IMR-90 (cell line): ENCODE measurements around the gene CCDC12. TPM values are rescaled to one million over a fixed set of nuclear protein-coding genes. Genes with fewer than 3 reads are reported as not detected.

Experiments
- ATAC-seq: fragments of 200-7000 bp; cut with Tn5 transposase; 2 replicates; pipeline ENCODE4 v1.9.1; 2020; ENCODE audit warnings: low read depth, mild to moderate bottlenecking, moderate library complexity
- BruUV-seq: library from RNA; stranded (reverse); fragments of 400-500 nt; replicated peaks from 2 replicates; lab custom pipeline; 2021; lab: Mats Ljungman, UMichigan
- CTCF ChIA-PET: fragments of 300-600 bp; formaldehyde crosslinking; extraction: SDS; loops from one replicate; lab custom pipeline; 2021; ENCODE audit warnings: antibody characterized with exemption; lab: Yijun Ruan, JAX
- POLR2A ChIA-PET: fragments of 300-600 bp; sonication (Branson Sonifier 250); formaldehyde crosslinking; loops from one replicate; lab custom pipeline; 2022; ENCODE audit warnings: antibody characterized with exemption; ENCODE audit not compliant: unreplicated experiment; lab: Charles Lee
- DNase-seq: peaks from one replicate; pipeline ENCODE4 v3.0.0; 2013
- H2AFZ ChIP-seq: replicated peaks from 2 replicates; pipeline ENCODE3; 2013; ENCODE audit warnings: low read length, mild to moderate bottlenecking; ENCODE audit not compliant: poor library complexity
- H2AK5ac ChIP-seq: 2 replicates; pipeline ENCODE4 v1.6.1; 2013; ENCODE audit warnings: low read depth, low read length, inconsistent platforms
- H2AK9ac ChIP-seq: replicated peaks from 2 replicates; pipeline ENCODE3; 2013; ENCODE audit warnings: mild to moderate bottlenecking, low read depth, low read length, moderate library complexity; ENCODE audit not compliant: poor library complexity
- H2BK120ac ChIP-seq: 2 replicates; pipeline ENCODE4 v1.6.1; 2013; ENCODE audit warnings: low read depth, low read length, inconsistent platforms
- H2BK15ac ChIP-seq: 3 replicates; pipeline ENCODE4 v1.6.1; 2013; ENCODE audit warnings: low read depth, low read length, inconsistent platforms
- H2BK20ac ChIP-seq: 2 replicates; pipeline ENCODE4 v1.6.1; 2013; ENCODE audit warnings: low read depth, mild to moderate bottlenecking, inconsistent platforms, low read length, moderate library complexity
- H2BK5ac ChIP-seq: 2 replicates; pipeline ENCODE4 v1.6.1; 2013; ENCODE audit warnings: mild to moderate bottlenecking, low read depth, low read length, inconsistent platforms; ENCODE audit not compliant: poor library complexity, severe bottlenecking
- H3K14ac ChIP-seq: replicated peaks from 2 replicates; pipeline ENCODE4 v1.6.1; 2013; ENCODE audit warnings: low read depth, low read length, inconsistent platforms
- H3K18ac ChIP-seq: 2 replicates; pipeline ENCODE4 v1.6.1; 2013; ENCODE audit warnings: low read depth, low read length, control low read depth
- H3K23ac ChIP-seq: 2 replicates; pipeline ENCODE4 v1.6.1; 2013; ENCODE audit warnings: low read depth, low read length, inconsistent platforms
- H3K27ac ChIP-seq: 2 replicates; pipeline ENCODE4 v1.5.1; 2013; ENCODE audit warnings: mild to moderate bottlenecking, control low read depth, low read length; ENCODE audit not compliant: insufficient read depth
- H3K27me3 ChIP-seq: 2 replicates; pipeline ENCODE4 v1.6.1; 2013; ENCODE audit warnings: low read length; ENCODE audit not compliant: control insufficient read depth, insufficient read depth
- H3K36me3 ChIP-seq: 2 replicates; pipeline ENCODE4 v1.6.1; 2013; ENCODE audit warnings: low read length, mixed read lengths; ENCODE audit not compliant: control insufficient read depth, insufficient read depth
- H3K4ac ChIP-seq: 2 replicates; pipeline ENCODE4 v1.6.1; 2013; ENCODE audit warnings: low read depth, low read length, inconsistent platforms
- H3K4me1 ChIP-seq: 2 replicates; pipeline ENCODE4 v1.6.1; 2013; ENCODE audit warnings: low read length, mixed read lengths; ENCODE audit not compliant: control insufficient read depth, insufficient read depth
- H3K4me2 ChIP-seq: 2 replicates; pipeline ENCODE4 v1.6.1; 2013; ENCODE audit warnings: low read depth, mild to moderate bottlenecking, control low read depth, low read length, moderate library complexity
- H3K4me3 ChIP-seq: 2 replicates; pipeline ENCODE4 v1.5.1; 2013; ENCODE audit warnings: low read depth, mild to moderate bottlenecking, control low read depth, low read length, moderate library complexity; ENCODE audit not compliant: insufficient read depth
- H3K56ac ChIP-seq: 2 replicates; pipeline ENCODE4 v1.6.1; 2013; ENCODE audit warnings: low read length, inconsistent platforms; ENCODE audit not compliant: insufficient read depth; ENCODE audit errors: extremely low read depth
- H3K79me1 ChIP-seq, 2 experiments: 2 replicates each; pipeline ENCODE4 v1.6.1; 2013; ENCODE audit warnings: low read length in 2 of 2, inconsistent platforms in 1 of 2, low read depth in 1 of 2
- H3K9ac ChIP-seq: 2 replicates; pipeline ENCODE4 v1.6.1; 2013; ENCODE audit warnings: low read depth, low read length, control low read depth
- H3K9me1 ChIP-seq: 2 replicates; pipeline ENCODE4 v1.6.1; 2013; ENCODE audit warnings: low read length, inconsistent platforms; ENCODE audit not compliant: insufficient read depth
- H3K9me3 ChIP-seq: 2 replicates; pipeline ENCODE4 v1.6.1; 2013; ENCODE audit warnings: low read length; ENCODE audit not compliant: control insufficient read depth, insufficient read depth
- H4K20me1 ChIP-seq: 2 replicates; pipeline ENCODE4 v1.6.1; 2013; ENCODE audit warnings: low read length, inconsistent platforms; ENCODE audit not compliant: insufficient read depth
- H4K5ac ChIP-seq: 2 replicates; pipeline ENCODE4 v1.6.1; 2013; ENCODE audit warnings: mild to moderate bottlenecking, low read depth, low read length, control low read depth
- H4K8ac ChIP-seq, 2 experiments: 2 replicates each; pipeline ENCODE4 v1.6.1; 2013; ENCODE audit warnings: low read depth in 2 of 2, low read length in 2 of 2, control low read depth in 1 of 2, inconsistent platforms in 1 of 2
- H4K91ac ChIP-seq: 2 replicates; pipeline ENCODE4 v1.6.1; 2013; ENCODE audit warnings: low read depth, low read length, inconsistent platforms; ENCODE audit not compliant: insufficient read depth
- CHD1 ChIP-seq: IDR thresholded peaks from 2 replicates; pipeline ENCODE4 v1.6.1; 2012; ENCODE audit warnings: low read depth, low read length, improper control_type of control experiment
- CTCF ChIP-seq: conservative IDR thresholded peaks from 2 replicates; pipeline ENCODE4 v1.5.1; 2012; ENCODE audit warnings: mild to moderate bottlenecking, low read depth, low read length, improper control_type of control experiment
- ELK1 ChIP-seq: fragments of 150-350 bp; IDR thresholded peaks from 2 replicates; pipeline ENCODE4 v1.6.1; 2016; ENCODE audit warnings: low read depth, mild to moderate bottlenecking, low read length, moderate library complexity, borderline replicate concordance
- FOS ChIP-seq: fragments of 150-350 bp; IDR thresholded peaks from 2 replicates; pipeline ENCODE4 v1.6.1; 2016; ENCODE audit warnings: low read depth, low read length
- MXI1 ChIP-seq: IDR thresholded peaks from 2 replicates; pipeline ENCODE4 v1.6.1; 2012; ENCODE audit warnings: low read depth, mild to moderate bottlenecking, low read length, moderate library complexity, borderline replicate concordance
- NFE2L2 ChIP-seq: fragments of 150-350 bp; IDR thresholded peaks from 2 replicates; pipeline ENCODE4 v1.6.1; 2016; ENCODE audit warnings: low read depth, mild to moderate bottlenecking, low read length
- RFX5 ChIP-seq: IDR thresholded peaks from 2 replicates; pipeline ENCODE4 v1.8.0; 2012; ENCODE audit warnings: low read depth, mild to moderate bottlenecking, low read length, moderate library complexity
- SMC3 ChIP-seq: fragments of 150-350 bp; IDR thresholded peaks from 2 replicates; pipeline ENCODE4 v1.6.1; 2016; ENCODE audit warnings: low read depth, mild to moderate bottlenecking, antibody characterized with exemption, low read length, moderate library complexity
- WGBS, 2 experiments: methylation state at CpG; one replicate each; pipeline versions ENCODE4 v1.1.5 to v1.1.7; 2013; ENCODE audit warnings: missing lambda C conversion rate in 2 of 2; ENCODE audit not compliant: insufficient read length in 1 of 2; ENCODE audit errors: extremely low coverage in 2 of 2; 5-methylcytosine and 5-hydroxymethylcytosine counted together
- dilution Hi-C: fragments of 300-500 bp; cut with HindIII; formaldehyde crosslinking; loops from one replicate; pipeline ENCODE4 v1.14.3; 2018; ENCODE audit warnings: low sequenced_read_pairs; ENCODE audit not compliant: unreplicated experiment
- in situ Hi-C: fragments of 300-500 bp; cut with MboI; formaldehyde crosslinking; loops from 3 replicates; pipeline ENCODE4 v1.14.3; 2019; ENCODE audit warnings: low sequenced_read_pairs, inconsistent platforms, mixed read lengths
- intact Hi-C: fragments of 100-400 bp; cut with micrococcal nuclease; formaldehyde crosslinking; loops from 2 replicates; pipeline ENCODE4 v1.10.0; 2022
- polyA plus RNA-seq, 3 experiments: library from polyadenylated mRNA; depleted of rRNA; stranded (reverse); fragments of >200 nt; gene quantifications; 2 replicates each; pipeline ENCODE4 v1.2.3, GENCODE V29; 2012; ENCODE audit warnings: low replicate concordance in 1 of 3
- total RNA-seq: library from RNA; depleted of rRNA; stranded (reverse); fragments of >200 nt; gene quantifications from 2 replicates; pipeline ENCODE4 v1.2.3, GENCODE V29; 2012

Gene CCDC12
- total and polyA plus RNA-seq, 2 of the 4 experiments (the other 2 are of a cell fraction), result 15.2 to 35.1 TPM

- TF ChIP-seq FOS (no peak), MXI1 (no peak)
These were observed 41.1 kb upstream of the CCDC12 start (continued) for GRCh38 chr3:47017504-47018268.

- Histone ChIP-seq H3K23ac (peak overlapping the region; percentile 46), H2BK5ac (peak overlapping the region; percentile 70)
- peak; percentile 93 for ATAC-seq
These were observed 40.4 kb upstream of the CCDC12 start for GRCh38 chr3:47016934-47017435.

More at GRCh38 chr3:47016934-47017435, 40.4 kb upstream of the CCDC12 start:
- TSS peak; percentile 96 for BruUV-seq
- Histone ChIP-seq H3K4ac (peak overlapping the region; percentile 60), H3K18ac (no peak overlapping the region), H3K4me3 (no peak overlapping the region), H3K9me3 (no peaks in the 10 kb centered on the region), H3K4me1 (peaks cover 16% of the 10 kb centered on the region), H3K27me3 (no peaks in the 10 kb centered on the region), H3K79me1 (peaks cover 29 to 71% of the 10 kb centered on the region in 2 experiments), H4K8ac (peak overlapping the region in 1 of 2 experiments; percentile 57; a peak in 1 of 4 replicates), H2AK9ac (peak overlapping the region; percentile 58), H3K4me2 (peak overlapping the region; percentile 48; the same call in 1 of the 2 replicates), H3K9ac (no peak overlapping the region), H2AFZ (peak overlapping the region; percentile 5), H3K27ac (peak overlapping the region; percentile 38), H3K36me3 (peaks cover 26% of the 10 kb centered on the region), H3K56ac (peak overlapping the region; percentile 21; the same call in 1 of the 2 replicates), H2BK120ac (peak overlapping the region; percentile 17), H3K9me1 (peaks cover 32% of the 10 kb centered on the region), H2AK5ac (0 out of 2 replicates have a peak overlapping the region, but pooled peaks have one; percentile 62), H2BK20ac (no peak overlapping the region; the same call in 1 of the 2 replicates), H4K20me1 (peaks cover 24% of the 10 kb centered on the region), H4K91ac (peak overlapping the region; percentile 29; the same call in 1 of the 2 replicates), H3K14ac (peak overlapping the region; percentile 46; the same call in 1 of the 2 replicates), H4K5ac (no peak overlapping the region), H2BK15ac (peak overlapping the region; percentile 81; the same call in 1 of the 3 replicates)
- no peak for TF ChIP-seq SMC3
- TF ChIP-seq FOS, result 0 out of 2 replicates have a peak, but pooled peaks have one; percentile 15
- no peak for TF ChIP-seq ELK1
- no peak for TF ChIP-seq CTCF
- no peak for TF ChIP-seq CHD1
- peak; percentile 24; the same call in 1 of the 2 replicates for TF ChIP-seq NFE2L2
- no peak for TF ChIP-seq RFX5
- dilution Hi-C loops (no loop called here), intact Hi-C loops (no loop called here), in situ Hi-C loops (no loop called here)
- 0% methylated on average over 1 of the region's 1 CpG; no CpG with 5 or more reads in 1 of the 2 experiments for WGBS, 2 experiments
- DNase-seq, result peak; percentile 90
- ChIA-PET CTCF (interaction anchor here (0.7 kb wide), 1 partner anchor 65 kb away, joined by 3 read pairs; no protein-coding TSS in a partner anchor), POLR2A (no interaction called here)
